Measurements from ENCODE around the gene NKX6-2.

- TF ChIP-seq EP300 (IDR thresholded peaks at IDR 0.05; ENCODE audit: borderline replicate concordance) (no peak), CEBPB (IDR thresholded peaks at IDR 0.05) (no peak), TCF12 (IDR thresholded peaks at IDR 0.05; ENCODE audit: low read depth) (no peak), FOXM1 (IDR thresholded peaks at IDR 0.05; ENCODE audit: borderline replicate concordance, low read depth) (no peak), ZBTB7A (IDR thresholded peaks at IDR 0.05; ENCODE audit: low read depth) (no peak), TAF1 (IDR thresholded peaks at IDR 0.05; ENCODE audit: low read depth) (no peak), YY1 (IDR thresholded peaks at IDR 0.05; ENCODE audit: low read depth) (no peak), RAD21 (IDR thresholded peaks at IDR 0.05; ENCODE audit: low read depth) (no peak), NFIC (IDR thresholded peaks at IDR 0.05) (no peak)
- TF ChIP-seq, protein P1, sequence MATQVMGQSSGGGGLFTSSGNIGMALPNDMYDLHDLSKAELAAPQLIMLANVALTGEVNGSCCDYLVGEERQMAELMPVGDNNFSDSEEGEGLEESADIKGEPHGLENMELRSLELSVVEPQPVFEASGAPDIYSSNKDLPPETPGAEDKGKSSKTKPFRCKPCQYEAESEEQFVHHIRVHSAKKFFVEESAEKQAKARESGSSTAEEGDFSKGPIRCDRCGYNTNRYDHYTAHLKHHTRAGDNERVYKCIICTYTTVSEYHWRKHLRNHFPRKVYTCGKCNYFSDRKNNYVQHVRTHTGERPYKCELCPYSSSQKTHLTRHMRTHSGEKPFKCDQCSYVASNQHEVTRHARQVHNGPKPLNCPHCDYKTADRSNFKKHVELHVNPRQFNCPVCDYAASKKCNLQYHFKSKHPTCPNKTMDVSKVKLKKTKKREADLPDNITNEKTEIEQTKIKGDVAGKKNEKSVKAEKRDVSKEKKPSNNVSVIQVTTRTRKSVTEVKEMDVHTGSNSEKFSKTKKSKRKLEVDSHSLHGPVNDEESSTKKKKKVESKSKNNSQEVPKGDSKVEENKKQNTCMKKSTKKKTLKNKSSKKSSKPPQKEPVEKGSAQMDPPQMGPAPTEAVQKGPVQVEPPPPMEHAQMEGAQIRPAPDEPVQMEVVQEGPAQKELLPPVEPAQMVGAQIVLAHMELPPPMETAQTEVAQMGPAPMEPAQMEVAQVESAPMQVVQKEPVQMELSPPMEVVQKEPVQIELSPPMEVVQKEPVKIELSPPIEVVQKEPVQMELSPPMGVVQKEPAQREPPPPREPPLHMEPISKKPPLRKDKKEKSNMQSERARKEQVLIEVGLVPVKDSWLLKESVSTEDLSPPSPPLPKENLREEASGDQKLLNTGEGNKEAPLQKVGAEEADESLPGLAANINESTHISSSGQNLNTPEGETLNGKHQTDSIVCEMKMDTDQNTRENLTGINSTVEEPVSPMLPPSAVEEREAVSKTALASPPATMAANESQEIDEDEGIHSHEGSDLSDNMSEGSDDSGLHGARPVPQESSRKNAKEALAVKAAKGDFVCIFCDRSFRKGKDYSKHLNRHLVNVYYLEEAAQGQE (IDR thresholded peaks at IDR 0.05; ENCODE audit: low read depth), result no peak
- TF ChIP-seq, protein P2, sequence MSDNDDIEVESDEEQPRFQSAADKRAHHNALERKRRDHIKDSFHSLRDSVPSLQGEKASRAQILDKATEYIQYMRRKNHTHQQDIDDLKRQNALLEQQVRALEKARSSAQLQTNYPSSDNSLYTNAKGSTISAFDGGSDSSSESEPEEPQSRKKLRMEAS (IDR thresholded peaks at IDR 0.05), result no peak
Observed at GRCh38 chr10:132735341-132735775, 50.6 kb downstream of the NKX6-2 start.

Measured in Ishikawa (cell line).